IPS-18a (cell line): Measurements from ENCODE around the gene FOXN4.

Source experiments
- H3K27ac ChIP-seq: one replicate; pipeline ENCODE4 v1.5.1; 2013; ENCODE audit warnings: low read length
- H3K27me3 ChIP-seq: one replicate; pipeline ENCODE4 v1.6.1; 2013; ENCODE audit warnings: mild to moderate bottlenecking, low read length; ENCODE audit not compliant: control insufficient read depth, insufficient read depth
- H3K36me3 ChIP-seq: one replicate; pipeline ENCODE4 v1.6.1; 2013; ENCODE audit warnings: low read depth, low read length; ENCODE audit not compliant: control insufficient read depth
- H3K4me1 ChIP-seq: one replicate; pipeline ENCODE4 v1.6.1; 2013; ENCODE audit warnings: low read depth, low read length; ENCODE audit not compliant: control insufficient read depth
- H3K4me3 ChIP-seq: one replicate; pipeline ENCODE4 v1.5.1; 2013; ENCODE audit warnings: low read length
- H3K9ac ChIP-seq: one replicate; pipeline ENCODE4 v1.6.1; 2013; ENCODE audit warnings: mild to moderate bottlenecking, low read length, moderate library complexity
- H3K9me3 ChIP-seq: one replicate; pipeline ENCODE4 v1.6.1; 2013; ENCODE audit warnings: low read depth, low read length; ENCODE audit not compliant: control insufficient read depth

FOXN4 gene

GRCh38 chr12:109290061-109290460 is 19.0 kb downstream of the FOXN4 start:
- Histone ChIP-seq H3K27ac (no peak overlapping the region), H3K4me1 (peaks cover 6% of the 10 kb centered on the region), H3K4me3 (no peak overlapping the region), H3K27me3 (no peaks in the 10 kb centered on the region), H3K36me3 (no peaks in the 10 kb centered on the region), H3K9me3 (no peaks in the 10 kb centered on the region), H3K9ac (no peak overlapping the region)

- Histone ChIP-seq H3K4me1 (peaks cover 6% of the 10 kb centered on the region), H3K4me3 (no peak overlapping the region), H3K27ac (no peak overlapping the region), H3K36me3 (no peaks in the 10 kb centered on the region), H3K9ac (no peak overlapping the region), H3K27me3 (no peaks in the 10 kb centered on the region), H3K9me3 (no peaks in the 10 kb centered on the region)
These were observed 19.5 kb downstream of the FOXN4 start for GRCh38 chr12:109289551-109289950.

GRCh38 chr12:109289004-109289403 is 20.1 kb downstream of the FOXN4 start:
- Histone ChIP-seq H3K4me1 (peaks cover 6% of the 10 kb centered on the region), H3K36me3 (no peaks in the 10 kb centered on the region), H3K27ac (no peak overlapping the region), H3K9me3 (no peaks in the 10 kb centered on the region), H3K4me3 (no peak overlapping the region), H3K27me3 (no peaks in the 10 kb centered on the region), H3K9ac (no peak overlapping the region)

- Histone ChIP-seq H3K4me3 (peak overlapping the region; percentile 32), H3K27ac (no peak overlapping the region), H3K27me3 (no peaks in the 10 kb centered on the region), H3K9ac (no peak overlapping the region), H3K36me3 (no peaks in the 10 kb centered on the region), H3K4me1 (peaks cover 6% of the 10 kb centered on the region), H3K9me3 (no peaks in the 10 kb centered on the region)
These were observed 20.5 kb downstream of the FOXN4 start for GRCh38 chr12:109288571-109288970.

GRCh38 chr12:109287811-109288469 is 21.1 kb downstream of the FOXN4 start:
- H3K9ac ChIP-seq: no peak overlapping the region
- no peaks in the 10 kb centered on the region for H3K36me3 ChIP-seq
- H3K9me3 ChIP-seq: no peaks in the 10 kb centered on the region
- H3K27ac ChIP-seq: no peak overlapping the region
- no peaks in the 10 kb centered on the region for H3K27me3 ChIP-seq
- H3K4me3 ChIP-seq: peak overlapping the region; percentile 32
- peaks cover 6% of the 10 kb centered on the region for H3K4me1 ChIP-seq

GRCh38 chr12:109287181-109287580 is 21.9 kb downstream of the FOXN4 start:
- no peaks in the 10 kb centered on the region for H3K27me3 ChIP-seq
- no peak overlapping the region for H3K9ac ChIP-seq
- H3K4me1 ChIP-seq: peaks cover 6% of the 10 kb centered on the region
- H3K4me3 ChIP-seq: no peak overlapping the region
- H3K36me3 ChIP-seq: no peaks in the 10 kb centered on the region
- H3K27ac ChIP-seq: no peak overlapping the region
- H3K9me3 ChIP-seq: no peaks in the 10 kb centered on the region

- H3K4me3 ChIP-seq: no peak overlapping the region
- H3K27ac ChIP-seq: no peak overlapping the region
- H3K9ac ChIP-seq: no peak overlapping the region
- H3K27me3 ChIP-seq: no peaks in the 10 kb centered on the region
- H3K36me3 ChIP-seq: no peaks in the 10 kb centered on the region
- H3K9me3 ChIP-seq: no peaks in the 10 kb centered on the region
- H3K4me1 ChIP-seq: peaks cover 6% of the 10 kb centered on the region
These were observed 22.4 kb downstream of the FOXN4 start for GRCh38 chr12:109286652-109287051.

- Histone ChIP-seq H3K9me3 (no peaks in the 10 kb centered on the region), H3K9ac (no peak overlapping the region), H3K36me3 (no peaks in the 10 kb centered on the region), H3K27ac (no peak overlapping the region), H3K4me1 (peaks cover 6% of the 10 kb centered on the region), H3K4me3 (no peak overlapping the region), H3K27me3 (no peaks in the 10 kb centered on the region)
These were observed 22.8 kb downstream of the FOXN4 start for GRCh38 chr12:109286252-109286651.

- Histone ChIP-seq H3K27ac (no peak overlapping the region), H3K27me3 (no peaks in the 10 kb centered on the region), H3K36me3 (no peaks in the 10 kb centered on the region), H3K4me1 (no peaks in the 10 kb centered on the region), H3K9ac (no peak overlapping the region), H3K9me3 (no peaks in the 10 kb centered on the region), H3K4me3 (no peak overlapping the region)
These were observed 24.7 kb downstream of the FOXN4 start for GRCh38 chr12:109284392-109284791.

- Histone ChIP-seq H3K4me3 (no peak overlapping the region), H3K9me3 (no peaks in the 10 kb centered on the region), H3K27me3 (no peaks in the 10 kb centered on the region), H3K36me3 (no peaks in the 10 kb centered on the region), H3K9ac (no peak overlapping the region), H3K4me1 (no peaks in the 10 kb centered on the region), H3K27ac (no peak overlapping the region)
These were observed 27.6 kb downstream of the FOXN4 start for GRCh38 chr12:109281452-109281851.

GRCh38 chr12:109279525-109279924 is 29.6 kb downstream of the FOXN4 start:
- H3K4me3 ChIP-seq: no peak overlapping the region
- no peak overlapping the region for H3K9ac ChIP-seq
- no peaks in the 10 kb centered on the region for H3K9me3 ChIP-seq
- no peaks in the 10 kb centered on the region for H3K36me3 ChIP-seq
- H3K27ac ChIP-seq: no peak overlapping the region
- no peaks in the 10 kb centered on the region for H3K27me3 ChIP-seq
- no peaks in the 10 kb centered on the region for H3K4me1 ChIP-seq

- no peak overlapping the region for H3K4me3 ChIP-seq
- no peaks in the 10 kb centered on the region for H3K27me3 ChIP-seq
- H3K9me3 ChIP-seq: no peaks in the 10 kb centered on the region
- no peak overlapping the region for H3K9ac ChIP-seq
- no peak overlapping the region for H3K27ac ChIP-seq
- no peaks in the 10 kb centered on the region for H3K4me1 ChIP-seq
- H3K36me3 ChIP-seq: no peaks in the 10 kb centered on the region
These were observed 30.2 kb downstream of the FOXN4 start for GRCh38 chr12:109278912-109279311.
